ENCODE measurements around the gene VRK1.

DNA sequence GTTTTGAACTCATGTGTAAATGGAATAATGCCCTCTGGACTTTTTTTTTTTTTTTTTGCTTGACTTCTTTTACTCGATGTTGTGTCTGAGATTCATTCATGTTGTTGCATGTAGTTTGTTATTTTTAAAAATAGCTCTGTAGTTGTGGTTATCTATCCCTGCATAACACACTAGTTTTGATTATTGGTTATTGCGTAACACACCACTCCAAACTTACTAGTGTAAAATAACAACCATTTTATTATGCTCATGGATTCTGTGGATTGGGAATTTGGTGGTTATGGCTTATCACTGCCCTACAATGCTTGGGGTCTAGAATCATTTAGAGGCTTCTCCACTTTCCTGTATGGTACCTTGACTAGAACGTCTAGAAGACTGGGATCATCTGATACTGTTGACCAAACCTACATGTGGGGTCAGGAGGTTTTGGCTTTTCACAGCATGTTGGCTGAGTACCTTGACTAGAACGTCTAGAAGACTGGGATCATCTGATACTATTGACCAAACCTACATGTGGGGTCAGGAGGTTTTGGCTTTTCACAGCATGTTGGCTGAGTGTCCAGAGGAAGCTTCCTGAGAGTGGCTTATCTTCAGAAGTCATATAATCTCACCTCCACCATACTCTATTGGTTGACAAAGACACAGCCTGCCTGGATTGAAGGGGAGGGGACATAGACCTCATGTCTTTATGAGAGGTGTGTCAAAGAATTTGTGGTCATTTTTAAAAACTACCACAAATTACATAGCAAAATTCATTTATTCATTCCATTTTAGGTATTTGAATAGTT, 11.6 kb downstream of the VRK1 start:
- TF ChIP-seq CTCF (IDR thresholded peaks at IDR 0.05; ENCODE audit: borderline replicate concordance, extremely low read depth, low read length, poor library complexity, severe bottlenecking): no peak
- no peak for TF ChIP-seq EZH2 (IDR thresholded peaks at IDR 0.05; ENCODE audit: borderline replicate concordance, low read depth, low read length, severe bottlenecking)

Measured in DND-41 (cell line).